Measurements from ENCODE around the gene OR2A42. TPM values are rescaled to one million over a fixed set of nuclear protein-coding genes. Genes with fewer than 3 reads are reported as not detected.
A peak's percentile ranks its signal among the peaks of the same experiment; 100 is the strongest.
"Not testable (repeated sequence)": the region's sequence is repeated elsewhere in the genome, so short reads cannot be mapped to it uniquely, and the experiment has no call there.

OR2A42 gene
- total and polyA plus RNA-seq, 2 donors (not counting 1 experiment from before 2014, with no cell fraction given): 0.10 to 0.31 TPM

GRCh38 chr7:144256112-144256511, 16.7 kb upstream of the OR2A42 start:
- Mint-ChIP-seq H3K4me3 (no peak overlapping the region), H3K9me3 (ENCODE audit: insufficient read depth) (no peaks in the 10 kb centered on the region), H3K4me1 (no peaks in the 10 kb centered on the region), H3K27me3 (no peaks in the 10 kb centered on the region), H3K27ac (no peak overlapping the region)
- Histone ChIP-seq H3K27me3 (replicated peaks in 1 of 4; ENCODE audit: control extremely low read depth in 1 of 4, control insufficient read depth in 3 of 4, insufficient read depth in 4 of 4, low read length in 3 of 4) (no peaks in the 10 kb centered on the region), H3K4me1 (ENCODE audit: control insufficient read depth in 2 of 2, insufficient read depth in 2 of 2, low read length in 2 of 2) (no peaks in the 10 kb centered on the region), H2AFZ (ENCODE audit: insufficient read depth, low read depth, low read length, poor library complexity, severe bottlenecking) (no peak overlapping the region), H3K9ac (ENCODE audit: low read length) (no peak overlapping the region), H3K36me3 (replicated peaks in 1 of 2; ENCODE audit: control extremely low read depth in 1 of 2, control insufficient read depth in 1 of 2, extremely low read depth in 1 of 2, insufficient read depth in 2 of 2, low read length in 1 of 2) (no peaks in the 10 kb centered on the region), H3K4me2 (replicated peaks; ENCODE audit: low read depth, low read length, poor library complexity, severe bottlenecking) (no peak overlapping the region), H3K79me2 (ENCODE audit: control insufficient read depth, insufficient read depth, low read length) (no peaks in the 10 kb centered on the region), H3K4me3 (ENCODE audit: control extremely low read depth in 1 of 5, extremely low read depth in 1 of 5, insufficient read depth in 1 of 5, low read depth in 2 of 5, low read length in 4 of 5) (no peak overlapping the region), H3K27ac (ENCODE audit: low read length in 2 of 2) (no peak overlapping the region), H3K9me3 (ENCODE audit: control extremely low read depth in 1 of 3, control insufficient read depth in 2 of 3, insufficient read depth in 1 of 3, low read length in 2 of 3) (no peaks in the 10 kb centered on the region), H4K20me1 (ENCODE audit: control insufficient read depth, insufficient read depth, low read length, poor library complexity, severe bottlenecking) (no peaks in the 10 kb centered on the region)
- no peak for ATAC-seq (ENCODE audit: low read depth)
- DNase-seq: peak; percentile 0
- 89% methylated on average over 2 of the region's 3 CpGs for WGBS (ENCODE audit: insufficient coverage)
- ChIA-PET CTCF (no interaction called here), POLR2A (no interaction called here)
- intact Hi-C loops (cut with micrococcal nuclease): no loop called here
- TF ChIP-seq EZH2 (IDR thresholded peaks at IDR 0.05; ENCODE audit: borderline replicate concordance, insufficient read depth, low read depth, low read length, poor library complexity, severe bottlenecking) (no peak), CTCF (IDR thresholded peaks at IDR 0.05) (no peak)

- POLR2A ChIA-PET: no interaction called here
- ATAC-seq (ENCODE audit: low read depth): no peak
- no peaks in the 10 kb centered on the region for H3K9me3 Mint-ChIP-seq (ENCODE audit: insufficient read depth)
- Histone ChIP-seq H3K4me3 (ENCODE audit: control extremely low read depth in 1 of 5, extremely low read depth in 1 of 5, insufficient read depth in 1 of 5, low read depth in 2 of 5, low read length in 4 of 5) (no peak overlapping the region), H3K27me3 (replicated peaks in 1 of 4; ENCODE audit: control extremely low read depth in 1 of 4, control insufficient read depth in 3 of 4, insufficient read depth in 4 of 4, low read length in 3 of 4) (no peaks in the 10 kb centered on the region), H2AFZ (ENCODE audit: insufficient read depth, low read depth, low read length, poor library complexity, severe bottlenecking) (no peak overlapping the region), H3K9me3 (ENCODE audit: control extremely low read depth in 1 of 3, control insufficient read depth in 2 of 3, insufficient read depth in 1 of 3, low read length in 2 of 3) (no peaks in the 10 kb centered on the region), H3K4me1 (ENCODE audit: control insufficient read depth in 2 of 2, insufficient read depth in 2 of 2, low read length in 2 of 2) (no peaks in the 10 kb centered on the region), H3K36me3 (replicated peaks in 1 of 2; ENCODE audit: control extremely low read depth in 1 of 2, control insufficient read depth in 1 of 2, extremely low read depth in 1 of 2, insufficient read depth in 2 of 2, low read length in 1 of 2) (no peaks in the 10 kb centered on the region), H3K9ac (ENCODE audit: low read length) (no peak overlapping the region), H3K4me2 (replicated peaks; ENCODE audit: low read depth, low read length, poor library complexity, severe bottlenecking) (no peak overlapping the region), H3K79me2 (ENCODE audit: control insufficient read depth, insufficient read depth, low read length) (no peaks in the 10 kb centered on the region), H3K27ac (ENCODE audit: low read length in 2 of 2) (no peak overlapping the region), H4K20me1 (ENCODE audit: control insufficient read depth, insufficient read depth, low read length, poor library complexity, severe bottlenecking) (no peaks in the 10 kb centered on the region)
- CTCF ChIA-PET: no interaction called here
- intact Hi-C loops (cut with micrococcal nuclease): no loop called here
- no peaks in the 10 kb centered on the region for H3K4me1 Mint-ChIP-seq
- H3K27me3 Mint-ChIP-seq: no peaks in the 10 kb centered on the region
- no peak overlapping the region for H3K27ac Mint-ChIP-seq
- DNase-seq: peak; percentile 0
- TF ChIP-seq CTCF (IDR thresholded peaks at IDR 0.05) (no peak), EZH2 (IDR thresholded peaks at IDR 0.05; ENCODE audit: borderline replicate concordance, insufficient read depth, low read depth, low read length, poor library complexity, severe bottlenecking) (no peak)
- H3K4me3 Mint-ChIP-seq: no peak overlapping the region
- WGBS (ENCODE audit: insufficient coverage): 100% methylated on average over 2 of the region's 5 CpGs
These were observed 16.1 kb upstream of the OR2A42 start for GRCh38 chr7:144255471-144255897.

GRCh38 chr7:144252307-144252706, 12.9 kb upstream of the OR2A42 start:
- H3K4me1 ChIP-seq (ENCODE audit: control insufficient read depth in 2 of 2, insufficient read depth in 2 of 2, low read length in 2 of 2); ATAC-seq (ENCODE audit: low read depth); CTCF ChIA-PET: not testable (repeated sequence)

More at GRCh38 chr7:144252307-144252706, 12.9 kb upstream of the OR2A42 start:
- H3K27ac ChIP-seq (ENCODE audit: low read length in 2 of 2); POLR2A ChIA-PET; H3K4me2 ChIP-seq (replicated peaks; ENCODE audit: low read depth, low read length, poor library complexity, severe bottlenecking); H2AFZ ChIP-seq (ENCODE audit: insufficient read depth, low read depth, low read length, poor library complexity, severe bottlenecking); intact Hi-C loops (cut with micrococcal nuclease); H3K36me3 ChIP-seq (replicated peaks in 1 of 2; ENCODE audit: control extremely low read depth in 1 of 2, control insufficient read depth in 1 of 2, extremely low read depth in 1 of 2, insufficient read depth in 2 of 2, low read length in 1 of 2); H3K4me3 ChIP-seq (ENCODE audit: control extremely low read depth in 1 of 5, extremely low read depth in 1 of 5, insufficient read depth in 1 of 5, low read depth in 2 of 5, low read length in 4 of 5); H3K79me2 ChIP-seq (ENCODE audit: control insufficient read depth, insufficient read depth, low read length); H3K27me3 ChIP-seq (replicated peaks in 1 of 4; ENCODE audit: control extremely low read depth in 1 of 4, control insufficient read depth in 3 of 4, insufficient read depth in 4 of 4, low read length in 3 of 4); H3K4me3 Mint-ChIP-seq; H3K27ac Mint-ChIP-seq; H4K20me1 ChIP-seq (ENCODE audit: control insufficient read depth, insufficient read depth, low read length, poor library complexity, severe bottlenecking); H3K4me1 Mint-ChIP-seq; DNase-seq; H3K9me3 Mint-ChIP-seq (ENCODE audit: insufficient read depth); H3K9ac ChIP-seq (ENCODE audit: low read length); H3K9me3 ChIP-seq (ENCODE audit: control extremely low read depth in 1 of 3, control insufficient read depth in 2 of 3, insufficient read depth in 1 of 3, low read length in 2 of 3); H3K27me3 Mint-ChIP-seq: not testable (repeated sequence)
- WGBS (ENCODE audit: insufficient coverage): no CpG with 5 or more reads among the region's 4 CpGs
